HepG2 (cell line): Measurements from ENCODE around the gene INO80B. TPM values are rescaled to one million over a fixed set of nuclear protein-coding genes. Genes with fewer than 3 reads are reported as not detected.

Source experiments
- BCL6 ChIP-seq: IDR thresholded peaks from 2 replicates; pipeline ENCODE4 v1.6.1; 2016; ENCODE audit warnings: missing genetic modification reagents, missing compliant biosample characterization
- EZH2 ChIP-seq: conservative IDR thresholded peaks from 2 replicates; pipeline ENCODE4 v1.6.1; 2012; ENCODE audit warnings: mild to moderate bottlenecking, low read depth, low read length, moderate library complexity
- FOXC1 ChIP-seq: sonication (generic); formaldehyde crosslinking; IDR thresholded peaks from 2 replicates; pipeline ENCODE4 v1.8.0; 2022; ENCODE audit warnings: mild to moderate bottlenecking, missing genetic modification reagents, borderline replicate concordance
- HOXA7 ChIP-seq: sonication (generic); formaldehyde crosslinking; IDR thresholded peaks from 2 replicates; pipeline ENCODE4 v1.8.1; 2022; ENCODE audit warnings: mild to moderate bottlenecking, missing genetic modification reagents, moderate library complexity
- MAZ ChIP-seq, 2 experiments: sonication (generic) in 1 of 2; formaldehyde crosslinking in 1 of 2; IDR thresholded peaks; 2 replicates each; pipeline versions ENCODE4 v1.5.0 to v1.6.1; 2012 to 2020; ENCODE audit warnings: low read depth in 2 of 2, mild to moderate bottlenecking in 2 of 2, borderline replicate concordance in 1 of 2, improper control_type of control experiment in 1 of 2, low read length in 1 of 2, missing genetic modification reagents in 1 of 2, moderate library complexity in 1 of 2
- MIER2 ChIP-seq: IDR thresholded peaks from 2 replicates; pipeline ENCODE4 v1.6.1; 2016; ENCODE audit warnings: missing biosample characterization, missing genetic modification reagents
- MTA1 ChIP-seq: sonication (generic); formaldehyde crosslinking; IDR thresholded peaks from 2 replicates; pipeline ENCODE4 v1.4.0; 2020; ENCODE audit warnings: missing genetic modification reagents, mild to moderate bottlenecking, borderline replicate concordance
- MTF2 ChIP-seq: sonication (generic); formaldehyde crosslinking; IDR thresholded peaks from 2 replicates; pipeline ENCODE4 v1.5.0; 2020; ENCODE audit warnings: missing genetic modification reagents, borderline replicate concordance
- NBN ChIP-seq: fragments of 450-650 bp; conservative IDR thresholded peaks from 2 replicates; pipeline ENCODE4 v1.6.1; 2017
- NFAT5 ChIP-seq: sonication (generic); formaldehyde crosslinking; IDR thresholded peaks from 2 replicates; pipeline ENCODE4 v1.4.0; 2020; ENCODE audit warnings: missing genetic modification reagents
- PAF1 ChIP-seq: IDR thresholded peaks from 2 replicates; pipeline ENCODE4 v1.6.1; 2016; ENCODE audit warnings: missing genetic modification reagents, missing compliant biosample characterization
- RARA ChIP-seq: IDR thresholded peaks from 2 replicates; pipeline ENCODE4 v1.6.1; 2016; ENCODE audit warnings: missing genetic modification reagents, missing compliant biosample characterization
- RXRA ChIP-seq: sonication (generic); formaldehyde crosslinking; IDR thresholded peaks from 2 replicates; pipeline ENCODE4 v1.5.1; 2020; ENCODE audit warnings: missing genetic modification reagents
- RXRB ChIP-seq: IDR thresholded peaks from 2 replicates; pipeline ENCODE4 v1.6.1; 2016; ENCODE audit warnings: borderline replicate concordance, missing genetic modification reagents, missing compliant biosample characterization
- ZBTB21 ChIP-seq: sonication (generic); formaldehyde crosslinking; IDR thresholded peaks from 2 replicates; pipeline ENCODE4 v1.4.0; 2020; ENCODE audit warnings: missing genetic modification reagents
- ZBTB3 ChIP-seq: sonication (generic); formaldehyde crosslinking; IDR thresholded peaks from 2 replicates; pipeline ENCODE4 v1.4.0; 2020; ENCODE audit warnings: low read depth, mild to moderate bottlenecking, moderate library complexity, missing genetic modification reagents, borderline replicate concordance
- ZFP82 ChIP-seq: sonication (generic); formaldehyde crosslinking; IDR thresholded peaks from 2 replicates; pipeline ENCODE4 v1.5.1; 2020; ENCODE audit warnings: mild to moderate bottlenecking, missing genetic modification reagents, borderline replicate concordance
- ZNF33B ChIP-seq: sonication (generic); formaldehyde crosslinking; IDR thresholded peaks from 2 replicates; pipeline ENCODE4 v1.5.1; 2020; ENCODE audit warnings: mild to moderate bottlenecking, missing genetic modification reagents
- ZNF496 ChIP-seq: sonication (generic); formaldehyde crosslinking; IDR thresholded peaks from 2 replicates; pipeline ENCODE4 v1.8.1; 2023; ENCODE audit warnings: mild to moderate bottlenecking, moderate library complexity, missing genetic modification reagents; ENCODE audit not compliant: insufficient replicate concordance
- ZNF547 ChIP-seq: sonication (generic); formaldehyde crosslinking; IDR thresholded peaks from 2 replicates; pipeline ENCODE4 v1.5.1; 2020; ENCODE audit warnings: mild to moderate bottlenecking, missing genetic modification reagents
- ZNF580 ChIP-seq: IDR thresholded peaks from 2 replicates; pipeline ENCODE4 v1.6.1; 2016; ENCODE audit warnings: low read depth, borderline replicate concordance
- polyA plus RNA-seq, 8 experiments: library from polyadenylated mRNA; depleted of rRNA in 3 of 8; stranded (reverse) in 7 of 8; unstranded in 1 of 8; fragments of >200 nt; fragmentation: Illumina TruSeq in 4 of 8; extraction: Trizol in 4 of 8; gene quantifications; 2 replicates each; pipeline versions ENCODE4 v1.2.1 to v1.2.3, GENCODE V29; 2011 to 2016; ENCODE audit warnings: low read depth in 4 of 8, missing spikeins in 1 of 8, mixed read lengths in 1 of 8; ENCODE audit not compliant: insufficient read depth in 1 of 8
- total RNA-seq, 5 experiments: library from RNA; depleted of rRNA; stranded (reverse); fragments of >200 nt; fragmentation: Illumina TruSeq; extraction: Trizol; gene quantifications; 2 replicates each; pipeline ENCODE4 v1.2.3, GENCODE V29; 2016; ENCODE audit warnings: low read depth in 1 of 5
- TF ChIP-seq, protein P1 (sequence below): sonication (generic); formaldehyde crosslinking; IDR thresholded peaks from 2 replicates; pipeline ENCODE4 v1.4.0; 2020; ENCODE audit warnings: missing genetic modification reagents, borderline replicate concordance

Gene INO80B
- total and polyA plus RNA-seq, 2 of the 13 experiments (the other 11 are each of a cell fraction or from before 2014, with no cell fraction given), result 6.2 to 14.5 TPM

DNA sequence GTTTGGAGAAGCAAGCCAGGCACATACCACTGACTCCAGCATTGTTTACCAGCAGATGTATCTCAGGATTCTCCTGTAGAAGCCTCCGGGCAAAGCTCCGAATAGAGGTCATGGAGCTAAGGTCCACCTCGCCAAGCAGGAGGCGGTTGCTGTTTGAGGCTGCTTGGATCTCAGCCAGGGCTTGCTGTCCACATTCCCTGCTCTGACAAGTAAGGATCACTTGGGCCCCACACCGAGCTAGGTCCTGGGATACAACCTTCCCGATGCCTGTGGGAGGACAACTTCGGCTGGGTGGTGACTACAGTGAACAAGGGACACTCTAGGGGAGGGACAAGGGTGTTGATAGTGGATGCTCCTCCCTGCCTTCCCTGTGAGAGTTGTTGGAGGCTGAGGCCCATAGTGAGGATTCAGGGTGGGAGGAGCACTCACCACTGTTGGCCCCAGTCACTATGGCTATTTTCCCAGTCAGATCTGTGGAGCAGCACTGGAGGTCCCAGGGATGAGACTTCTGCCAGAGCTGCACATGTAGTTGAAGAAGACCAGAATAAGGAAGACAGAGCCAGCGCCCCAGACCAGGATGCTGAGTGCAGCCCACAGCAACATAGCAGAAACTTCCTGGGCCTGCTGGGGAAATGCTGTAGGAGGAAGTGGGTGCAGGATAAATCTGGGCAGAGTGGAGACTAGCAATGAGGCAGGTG, 41.7 kb upstream of the INO80B start (continued):
- TF ChIP-seq MTF2, result no peak
- no peak for TF ChIP-seq ZBTB3 (CRISPR knock-in tag)
- TF ChIP-seq BCL6 (CRISPR knock-in tag), result no peak; the same call in 1 of the 2 replicates
- peak; percentile 45; the same call in 1 of the 2 replicates for TF ChIP-seq FOXC1
- no peak for TF ChIP-seq PAF1 (CRISPR knock-in tag)
- TF ChIP-seq ZFP82 (CRISPR knock-in tag), result no peak
- TF ChIP-seq MTA1 (CRISPR knock-in tag), result no peak
- TF ChIP-seq HOXA7 (CRISPR knock-in tag), result no peak
- TF ChIP-seq ZBTB21 (CRISPR knock-in tag), result no peak
- TF ChIP-seq EZH2, result no peak
- TF ChIP-seq RXRA, result peak; percentile 67; the same call in 1 of the 2 replicates
- TF ChIP-seq RXRB, result peak; percentile 47; the same call in 1 of the 2 replicates
- TF ChIP-seq ZNF33B (CRISPR knock-in tag), result no peak
- no peak for TF ChIP-seq ZNF580 (CRISPR knock-in tag)
- TF ChIP-seq MAZ (IDR thresholded peaks at IDR 0.05; ENCODE audit: borderline replicate concordance, low read depth, low read length), result 0 out of 2 replicates have a peak, but pooled peaks have one; percentile 38
- 0 out of 2 replicates have a peak, but pooled peaks have one; percentile 41 for TF ChIP-seq MAZ (CRISPR knock-in tag; IDR thresholded peaks at IDR 0.05; ENCODE audit: low read depth)
- 0 out of 2 replicates have a peak, but pooled peaks have one; percentile 51 for TF ChIP-seq MIER2 (CRISPR knock-in tag)
- TF ChIP-seq NFAT5, result no peak
- TF ChIP-seq ZNF547 (CRISPR knock-in tag), result no peak
- TF ChIP-seq RARA (CRISPR knock-in tag), result peak; percentile 60; the same call in 1 of the 2 replicates
- no peak for TF ChIP-seq NBN
- TF ChIP-seq, protein P1, sequence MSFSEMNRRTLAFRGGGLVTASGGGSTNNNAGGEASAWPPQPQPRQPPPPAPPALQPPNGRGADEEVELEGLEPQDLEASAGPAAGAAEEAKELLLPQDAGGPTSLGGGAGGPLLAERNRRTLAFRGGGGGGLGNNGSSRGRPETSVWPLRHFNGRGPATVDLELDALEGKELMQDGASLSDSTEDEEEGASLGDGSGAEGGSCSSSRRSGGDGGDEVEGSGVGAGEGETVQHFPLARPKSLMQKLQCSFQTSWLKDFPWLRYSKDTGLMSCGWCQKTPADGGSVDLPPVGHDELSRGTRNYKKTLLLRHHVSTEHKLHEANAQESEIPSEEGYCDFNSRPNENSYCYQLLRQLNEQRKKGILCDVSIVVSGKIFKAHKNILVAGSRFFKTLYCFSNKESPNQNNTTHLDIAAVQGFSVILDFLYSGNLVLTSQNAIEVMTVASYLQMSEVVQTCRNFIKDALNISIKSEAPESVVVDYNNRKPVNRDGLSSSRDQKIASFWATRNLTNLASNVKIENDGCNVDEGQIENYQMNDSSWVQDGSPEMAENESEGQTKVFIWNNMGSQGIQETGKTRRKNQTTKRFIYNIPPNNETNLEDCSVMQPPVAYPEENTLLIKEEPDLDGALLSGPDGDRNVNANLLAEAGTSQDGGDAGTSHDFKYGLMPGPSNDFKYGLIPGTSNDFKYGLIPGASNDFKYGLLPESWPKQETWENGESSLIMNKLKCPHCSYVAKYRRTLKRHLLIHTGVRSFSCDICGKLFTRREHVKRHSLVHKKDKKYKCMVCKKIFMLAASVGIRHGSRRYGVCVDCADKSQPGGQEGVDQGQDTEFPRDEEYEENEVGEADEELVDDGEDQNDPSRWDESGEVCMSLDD (CRISPR knock-in tag), result no peak
- no peak for TF ChIP-seq ZNF496 (CRISPR knock-in tag)
